Measurements from ENCODE around the gene ARHGAP24.
"Not testable (repeated sequence)": the region's sequence is repeated elsewhere in the genome, so short reads cannot be mapped to it uniquely, and the experiment has no call there.

The ARHGAP24 gene

DNA sequence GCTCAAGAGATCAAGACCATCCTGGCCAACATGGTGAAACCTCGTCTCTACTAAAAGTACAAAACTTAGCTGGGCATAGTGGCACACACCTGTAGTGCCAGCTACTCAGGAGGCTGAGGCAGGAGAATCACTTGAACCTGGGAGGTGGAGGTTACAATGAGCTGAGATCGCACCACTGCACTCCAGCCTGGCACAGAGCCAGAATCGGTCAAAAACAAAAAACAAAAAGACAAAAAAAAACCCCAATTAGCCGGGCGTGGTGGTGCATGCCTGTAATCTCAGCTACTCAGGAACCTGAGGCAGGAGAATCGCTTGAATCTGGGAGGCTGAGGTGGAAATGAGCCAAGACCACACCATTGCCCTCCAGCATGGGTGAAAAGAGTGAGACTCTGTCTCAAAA, 378.8 kb downstream of the ARHGAP24 start:
- not testable (repeated sequence) for H3K27me3 ChIP-seq (ENCODE audit: insufficient read depth, low read length); H3K27ac ChIP-seq (ENCODE audit: low read depth, low read length)

DNA sequence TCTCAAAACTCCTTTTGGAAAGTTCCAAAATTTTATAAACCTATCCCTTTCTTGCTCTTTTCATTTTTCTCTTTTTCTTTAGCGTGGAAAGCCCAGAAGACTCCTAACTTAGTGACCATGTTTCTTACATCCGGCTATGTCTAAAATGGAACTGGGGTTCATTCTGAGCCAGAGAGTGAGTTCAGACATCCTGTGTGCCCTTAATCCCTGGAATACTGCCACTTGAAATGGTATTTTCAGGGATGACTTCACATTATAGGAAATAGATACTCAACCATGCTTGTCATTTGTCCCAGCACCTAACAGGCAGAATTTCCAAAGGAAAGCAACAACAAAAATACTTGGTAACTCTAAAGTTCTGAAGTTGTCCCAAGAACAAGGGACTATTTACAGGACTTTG, 379.6 kb downstream of the ARHGAP24 start:
- H3K4me3 ChIP-seq (ENCODE audit: low read depth, low read length): no peak overlapping the region
- no peak for DNase-seq
- H3K4me1 ChIP-seq (ENCODE audit: control insufficient read depth in 1 of 2, insufficient read depth in 2 of 2, low read length in 2 of 2): no peaks in the 10 kb centered on the region
- no peak overlapping the region for H3K27ac ChIP-seq (ENCODE audit: low read depth, low read length)
- no peaks in the 10 kb centered on the region for H3K27me3 ChIP-seq (ENCODE audit: insufficient read depth, low read length)
- no peak overlapping the region for H4K8ac ChIP-seq (ENCODE audit: low read depth, low read length)
- H3K36me3 ChIP-seq (ENCODE audit: control insufficient read depth in 1 of 2, insufficient read depth in 2 of 2, low read length in 2 of 2): no peaks in the 10 kb centered on the region
- H3K9me3 ChIP-seq (ENCODE audit: insufficient read depth, low read depth, low read length): no peaks in the 10 kb centered on the region
- H3K4ac ChIP-seq (ENCODE audit: low read depth, low read length): no peak overlapping the region
- no peak overlapping the region for H3K4me2 ChIP-seq (ENCODE audit: low read length)
- no CpG with 5 or more reads among the region's 2 CpGs for WGBS (ENCODE audit: extremely low coverage, insufficient coverage, insufficient read length)
- H3K23ac ChIP-seq (ENCODE audit: low read length): no peak overlapping the region
- H3K9ac ChIP-seq (ENCODE audit: low read length): no peak overlapping the region
- H2BK5ac ChIP-seq (ENCODE audit: low read depth, low read length, poor library complexity): no peak overlapping the region
- no peak overlapping the region for H3K14ac ChIP-seq (ENCODE audit: low read length)
- H2AFZ ChIP-seq (ENCODE audit: insufficient read depth, low read length, poor library complexity): no peak overlapping the region
- no peak overlapping the region for H4K91ac ChIP-seq (ENCODE audit: low read depth, low read length)
- no peak overlapping the region for H2BK12ac ChIP-seq (ENCODE audit: low read length)
- H3K18ac ChIP-seq (ENCODE audit: low read length): no peak overlapping the region
- no peak overlapping the region for H2AK5ac ChIP-seq (ENCODE audit: low read length)
- no peak overlapping the region for H4K12ac ChIP-seq (ENCODE audit: low read depth, low read length)
- H3K79me1 ChIP-seq (ENCODE audit: low read length): no peaks in the 10 kb centered on the region
- H2BK120ac ChIP-seq (ENCODE audit: insufficient read depth, low read length, poor library complexity): no peak overlapping the region
- no peaks in the 10 kb centered on the region for H3K79me2 ChIP-seq (ENCODE audit: control insufficient read depth, insufficient read depth, low read length, poor library complexity)

More for the DNA sequence above, 378.8 kb downstream of the ARHGAP24 start:
- H3K23ac ChIP-seq (ENCODE audit: low read length); H3K79me1 ChIP-seq (ENCODE audit: low read length); H4K12ac ChIP-seq (ENCODE audit: low read depth, low read length); H2BK120ac ChIP-seq (ENCODE audit: insufficient read depth, low read length, poor library complexity); H2BK5ac ChIP-seq (ENCODE audit: low read depth, low read length, poor library complexity); H4K8ac ChIP-seq (ENCODE audit: low read depth, low read length); H3K79me2 ChIP-seq (ENCODE audit: control insufficient read depth, insufficient read depth, low read length, poor library complexity); H3K14ac ChIP-seq (ENCODE audit: low read length); H4K91ac ChIP-seq (ENCODE audit: low read depth, low read length); H2AFZ ChIP-seq (ENCODE audit: insufficient read depth, low read length, poor library complexity); H2AK5ac ChIP-seq (ENCODE audit: low read length); H3K4me2 ChIP-seq (ENCODE audit: low read length); H2BK12ac ChIP-seq (ENCODE audit: low read length); H3K18ac ChIP-seq (ENCODE audit: low read length); DNase-seq; H3K9ac ChIP-seq (ENCODE audit: low read length); H3K9me3 ChIP-seq (ENCODE audit: insufficient read depth, low read depth, low read length); H3K4ac ChIP-seq (ENCODE audit: low read depth, low read length); H3K4me1 ChIP-seq (ENCODE audit: control insufficient read depth in 1 of 2, insufficient read depth in 2 of 2, low read length in 2 of 2); H3K4me3 ChIP-seq (ENCODE audit: low read depth, low read length); H3K36me3 ChIP-seq (ENCODE audit: control insufficient read depth in 1 of 2, insufficient read depth in 2 of 2, low read length in 2 of 2): not testable (repeated sequence)
- whole genome bisulfite sequencing (ENCODE audit: extremely low coverage, insufficient coverage, insufficient read length): no CpG with 5 or more reads among the region's 6 CpGs

DNA sequence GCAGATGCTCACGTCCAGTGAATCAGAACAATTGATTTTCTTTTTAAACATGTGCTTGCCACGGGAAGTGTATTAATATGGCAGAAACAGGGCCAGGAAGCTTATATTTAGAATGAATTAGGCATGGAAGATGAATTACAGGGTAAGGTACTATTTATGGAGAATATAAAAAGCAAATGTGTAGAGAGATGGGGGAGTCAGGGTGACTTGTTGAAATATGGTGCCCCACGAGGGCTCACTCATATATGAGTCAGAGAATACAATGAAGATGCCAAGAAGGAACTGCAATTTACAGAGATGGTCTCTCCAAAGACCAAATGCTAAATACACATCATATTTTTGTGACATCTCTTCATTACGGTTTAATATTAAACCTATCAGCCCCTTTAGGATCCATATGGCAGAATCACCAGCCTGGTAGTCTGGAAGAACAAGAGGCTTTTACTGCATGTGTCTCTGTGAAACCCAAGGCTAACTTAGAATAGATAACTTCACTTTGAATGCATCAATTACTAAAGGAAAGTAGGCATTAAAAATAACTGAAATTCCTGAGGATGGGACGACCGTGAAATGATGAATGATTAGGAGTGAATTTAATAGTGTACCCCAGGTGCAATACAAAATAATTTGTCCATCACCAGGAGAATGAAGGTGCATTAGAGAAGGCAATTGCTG, 385.3 kb downstream of the ARHGAP24 start:
- no peak overlapping the region for H2BK12ac ChIP-seq (ENCODE audit: low read length)
- H3K4me1 ChIP-seq (ENCODE audit: control insufficient read depth in 1 of 2, insufficient read depth in 2 of 2, low read length in 2 of 2): no peaks in the 10 kb centered on the region
- no peak overlapping the region for H3K9ac ChIP-seq (ENCODE audit: low read length)
- no peak for DNase-seq
- no peaks in the 10 kb centered on the region for H3K36me3 ChIP-seq (ENCODE audit: control insufficient read depth in 1 of 2, insufficient read depth in 2 of 2, low read length in 2 of 2)
- no peak overlapping the region for H3K18ac ChIP-seq (ENCODE audit: low read length)
- no peak overlapping the region for H3K4me2 ChIP-seq (ENCODE audit: low read length)
- no CpG with 5 or more reads among the region's 6 CpGs for WGBS (ENCODE audit: extremely low coverage, insufficient coverage, insufficient read length)
- H2BK120ac ChIP-seq (ENCODE audit: insufficient read depth, low read length, poor library complexity): no peak overlapping the region
- no peak overlapping the region for H2AK5ac ChIP-seq (ENCODE audit: low read length)
- no peak overlapping the region for H3K14ac ChIP-seq (ENCODE audit: low read length)
- no peak overlapping the region for H4K12ac ChIP-seq (ENCODE audit: low read depth, low read length)
- H4K91ac ChIP-seq (ENCODE audit: low read depth, low read length): no peak overlapping the region
- H3K27me3 ChIP-seq (ENCODE audit: insufficient read depth, low read length): no peaks in the 10 kb centered on the region
- no peak overlapping the region for H2AFZ ChIP-seq (ENCODE audit: insufficient read depth, low read length, poor library complexity)
- no peak overlapping the region for H2BK5ac ChIP-seq (ENCODE audit: low read depth, low read length, poor library complexity)
- H3K4me3 ChIP-seq (ENCODE audit: low read depth, low read length): no peak overlapping the region
- H3K27ac ChIP-seq (ENCODE audit: low read depth, low read length): no peak overlapping the region
- no peaks in the 10 kb centered on the region for H3K79me2 ChIP-seq (ENCODE audit: control insufficient read depth, insufficient read depth, low read length, poor library complexity)
- no peak overlapping the region for H4K8ac ChIP-seq (ENCODE audit: low read depth, low read length)
- H3K4ac ChIP-seq (ENCODE audit: low read depth, low read length): no peak overlapping the region
- no peaks in the 10 kb centered on the region for H3K9me3 ChIP-seq (ENCODE audit: insufficient read depth, low read depth, low read length)
- no peaks in the 10 kb centered on the region for H3K79me1 ChIP-seq (ENCODE audit: low read length)
- H3K23ac ChIP-seq (ENCODE audit: low read length): no peak overlapping the region

DNA sequence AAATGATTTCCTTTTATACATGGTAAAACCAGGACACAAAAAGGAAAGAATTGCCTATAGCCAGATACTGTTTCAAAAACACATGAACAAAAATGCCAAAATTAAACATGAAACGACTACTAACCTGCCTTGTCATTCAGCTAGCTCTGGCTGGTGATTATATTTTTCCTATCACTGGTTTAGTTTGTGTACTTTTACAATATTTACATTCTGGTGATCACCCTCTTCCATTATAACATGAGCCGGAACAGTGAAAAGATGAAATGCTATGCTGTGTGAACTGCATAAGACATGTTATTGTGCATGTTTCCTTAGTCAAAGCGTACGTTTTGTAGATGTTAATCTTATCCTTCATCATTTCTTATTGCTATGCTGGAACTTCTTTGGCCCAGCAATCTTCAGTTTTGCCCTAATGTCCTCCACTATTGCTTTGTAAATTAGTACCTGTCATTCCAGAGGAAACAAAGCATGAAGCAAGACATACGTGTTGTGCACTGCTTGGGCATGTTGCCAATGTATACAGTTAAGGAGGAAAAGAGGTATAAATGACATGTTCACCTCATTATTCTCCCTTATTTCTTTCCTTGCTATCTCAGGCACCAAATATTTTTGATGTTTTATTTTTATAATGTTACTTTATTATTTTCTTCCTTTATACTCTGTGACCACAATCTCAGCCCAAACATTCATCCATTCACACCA, 386.3 kb downstream of the ARHGAP24 start:
- no peaks in the 10 kb centered on the region for H3K9me3 ChIP-seq (ENCODE audit: insufficient read depth, low read depth, low read length)
- H2AFZ ChIP-seq (ENCODE audit: insufficient read depth, low read length, poor library complexity): no peak overlapping the region
- no peak overlapping the region for H3K14ac ChIP-seq (ENCODE audit: low read length)
- no peak overlapping the region for H4K12ac ChIP-seq (ENCODE audit: low read depth, low read length)
- H3K27ac ChIP-seq (ENCODE audit: low read depth, low read length): no peak overlapping the region
- DNase-seq: no peak
- H3K27me3 ChIP-seq (ENCODE audit: insufficient read depth, low read length): no peaks in the 10 kb centered on the region
- H3K18ac ChIP-seq (ENCODE audit: low read length): no peak overlapping the region
- no peak overlapping the region for H3K23ac ChIP-seq (ENCODE audit: low read length)
- H2BK12ac ChIP-seq (ENCODE audit: low read length): no peak overlapping the region
- H4K91ac ChIP-seq (ENCODE audit: low read depth, low read length): no peak overlapping the region
- H3K79me1 ChIP-seq (ENCODE audit: low read length): no peaks in the 10 kb centered on the region
- no peak overlapping the region for H3K4me3 ChIP-seq (ENCODE audit: low read depth, low read length)
- no CpG with 5 or more reads among the region's 5 CpGs for WGBS (ENCODE audit: extremely low coverage, insufficient coverage, insufficient read length)
- H3K36me3 ChIP-seq (ENCODE audit: control insufficient read depth in 1 of 2, insufficient read depth in 2 of 2, low read length in 2 of 2): no peaks in the 10 kb centered on the region
- no peak overlapping the region for H2BK120ac ChIP-seq (ENCODE audit: insufficient read depth, low read length, poor library complexity)
- H2BK5ac ChIP-seq (ENCODE audit: low read depth, low read length, poor library complexity): no peak overlapping the region
- H4K8ac ChIP-seq (ENCODE audit: low read depth, low read length): no peak overlapping the region
- H2AK5ac ChIP-seq (ENCODE audit: low read length): no peak overlapping the region
- no peak overlapping the region for H3K4me2 ChIP-seq (ENCODE audit: low read length)
- H3K4me1 ChIP-seq (ENCODE audit: control insufficient read depth in 1 of 2, insufficient read depth in 2 of 2, low read length in 2 of 2): no peaks in the 10 kb centered on the region
- H3K79me2 ChIP-seq (ENCODE audit: control insufficient read depth, insufficient read depth, low read length, poor library complexity): no peaks in the 10 kb centered on the region
- no peak overlapping the region for H3K9ac ChIP-seq (ENCODE audit: low read length)
- no peak overlapping the region for H3K4ac ChIP-seq (ENCODE audit: low read depth, low read length)
